Fibroblast of pulmonary artery (primary cell): ENCODE measurements around the gene ERFE.

Source experiments
- DNase-seq: peaks from one replicate; pipeline ENCODE4 v3.0.0-alpha.2; 2010; ENCODE audit warnings: low read depth
- H3K4me3 ChIP-seq: replicated peaks from 2 replicates; pipeline ENCODE4 v1.5.1; 2011; ENCODE audit warnings: low read depth, mild to moderate bottlenecking, control low read depth, low read length, moderate library complexity
- TF ChIP-seq, protein P1 (sequence below): IDR thresholded peaks from 2 replicates; pipeline ENCODE4 v1.5.1; 2011; ENCODE audit warnings: mild to moderate bottlenecking, control low read depth, low read length, inconsistent platforms; ENCODE audit errors: missing control alignments

The ERFE gene

DNA sequence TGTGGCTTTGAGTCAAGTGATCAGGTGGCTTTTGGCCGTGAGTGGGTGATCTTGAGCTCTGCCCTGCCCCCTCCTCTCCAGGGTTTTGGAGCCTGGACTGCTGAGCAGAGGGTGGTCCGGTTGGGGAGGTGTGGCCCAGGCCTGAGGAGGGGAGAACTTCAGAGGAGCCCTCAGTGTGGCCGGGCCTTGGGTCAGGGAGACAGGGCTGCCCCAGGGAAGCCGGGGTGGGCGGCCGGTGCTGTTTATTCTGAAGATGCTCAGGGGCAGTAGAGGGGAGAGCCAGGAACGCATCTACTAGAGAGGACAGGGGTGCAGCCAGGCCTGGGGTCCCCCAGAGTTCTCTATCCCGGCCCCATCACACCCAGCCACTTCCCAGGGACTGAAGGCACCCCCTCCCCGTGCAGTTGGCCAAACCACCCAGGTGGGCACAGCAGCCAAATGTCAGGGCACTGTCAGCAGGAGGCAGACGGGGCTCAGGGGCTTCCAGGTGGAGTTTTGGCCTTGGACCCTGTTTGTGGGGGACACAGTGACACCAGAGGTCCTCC, 963 bp downstream of the ERFE start:
- no peak overlapping the region for H3K4me3 ChIP-seq
- TF ChIP-seq, protein P1, sequence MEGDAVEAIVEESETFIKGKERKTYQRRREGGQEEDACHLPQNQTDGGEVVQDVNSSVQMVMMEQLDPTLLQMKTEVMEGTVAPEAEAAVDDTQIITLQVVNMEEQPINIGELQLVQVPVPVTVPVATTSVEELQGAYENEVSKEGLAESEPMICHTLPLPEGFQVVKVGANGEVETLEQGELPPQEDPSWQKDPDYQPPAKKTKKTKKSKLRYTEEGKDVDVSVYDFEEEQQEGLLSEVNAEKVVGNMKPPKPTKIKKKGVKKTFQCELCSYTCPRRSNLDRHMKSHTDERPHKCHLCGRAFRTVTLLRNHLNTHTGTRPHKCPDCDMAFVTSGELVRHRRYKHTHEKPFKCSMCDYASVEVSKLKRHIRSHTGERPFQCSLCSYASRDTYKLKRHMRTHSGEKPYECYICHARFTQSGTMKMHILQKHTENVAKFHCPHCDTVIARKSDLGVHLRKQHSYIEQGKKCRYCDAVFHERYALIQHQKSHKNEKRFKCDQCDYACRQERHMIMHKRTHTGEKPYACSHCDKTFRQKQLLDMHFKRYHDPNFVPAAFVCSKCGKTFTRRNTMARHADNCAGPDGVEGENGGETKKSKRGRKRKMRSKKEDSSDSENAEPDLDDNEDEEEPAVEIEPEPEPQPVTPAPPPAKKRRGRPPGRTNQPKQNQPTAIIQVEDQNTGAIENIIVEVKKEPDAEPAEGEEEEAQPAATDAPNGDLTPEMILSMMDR: no peak
- no peak for DNase-seq

DNA sequence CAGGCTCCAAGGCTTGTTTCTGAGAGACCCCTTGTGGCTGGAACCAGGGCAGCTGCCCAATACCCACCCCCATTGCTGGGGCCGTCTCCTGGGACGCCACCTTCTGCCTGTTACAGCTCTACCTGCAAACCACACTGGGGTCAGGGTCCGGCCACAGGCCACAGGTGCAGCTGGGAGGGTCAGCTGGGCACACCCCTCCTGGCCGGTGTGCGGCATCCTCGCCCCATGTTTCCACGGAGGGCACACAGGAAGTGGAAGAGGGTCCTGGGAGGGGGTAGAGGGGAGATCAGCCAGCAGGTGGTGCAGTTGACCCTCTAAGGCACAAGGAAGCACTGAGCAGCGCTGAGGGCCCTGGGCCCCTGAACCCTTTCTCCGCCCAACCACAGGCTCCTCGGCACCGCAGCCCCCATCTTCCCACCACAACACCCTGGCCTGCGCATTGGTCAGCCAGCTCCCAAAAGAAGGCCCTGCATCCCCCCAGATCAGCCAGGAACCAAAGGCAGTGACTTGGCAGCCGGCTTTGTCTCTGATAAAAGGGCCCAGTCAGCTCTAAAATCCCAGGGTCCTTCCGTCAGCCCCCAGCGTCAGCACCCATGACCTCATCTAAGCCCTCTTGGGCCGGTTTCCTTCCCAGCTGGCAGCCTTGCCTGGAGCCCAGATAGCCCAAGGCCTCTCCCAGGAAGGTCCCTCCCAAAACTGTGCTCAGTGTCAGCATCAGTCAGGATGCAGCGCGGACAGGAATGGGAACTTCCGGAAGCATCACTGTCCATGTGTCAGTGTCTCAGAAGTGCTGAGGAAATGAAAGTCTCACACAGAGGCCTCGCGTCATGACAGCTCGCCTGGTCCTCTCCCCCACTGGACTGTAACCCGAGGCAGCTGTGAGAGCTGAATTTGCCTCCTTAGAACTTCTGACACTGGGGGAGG, 1.7 kb downstream of the ERFE start:
- no peak overlapping the region for H3K4me3 ChIP-seq
- peak; percentile 68 for DNase-seq
- TF ChIP-seq, protein P1: peak; percentile 23

GRCh38 chr2:238161291-238162051, 2.7 kb downstream of the ERFE start:
- H3K4me3 ChIP-seq: no peak overlapping the region
- DNase-seq: no peak
- TF ChIP-seq, protein P1: no peak

- DNase-seq: no peak
- TF ChIP-seq, protein P1: no peak
- H3K4me3 ChIP-seq: no peak overlapping the region
These were observed 3.6 kb downstream of the ERFE start for GRCh38 chr2:238162251-238162845.

DNA sequence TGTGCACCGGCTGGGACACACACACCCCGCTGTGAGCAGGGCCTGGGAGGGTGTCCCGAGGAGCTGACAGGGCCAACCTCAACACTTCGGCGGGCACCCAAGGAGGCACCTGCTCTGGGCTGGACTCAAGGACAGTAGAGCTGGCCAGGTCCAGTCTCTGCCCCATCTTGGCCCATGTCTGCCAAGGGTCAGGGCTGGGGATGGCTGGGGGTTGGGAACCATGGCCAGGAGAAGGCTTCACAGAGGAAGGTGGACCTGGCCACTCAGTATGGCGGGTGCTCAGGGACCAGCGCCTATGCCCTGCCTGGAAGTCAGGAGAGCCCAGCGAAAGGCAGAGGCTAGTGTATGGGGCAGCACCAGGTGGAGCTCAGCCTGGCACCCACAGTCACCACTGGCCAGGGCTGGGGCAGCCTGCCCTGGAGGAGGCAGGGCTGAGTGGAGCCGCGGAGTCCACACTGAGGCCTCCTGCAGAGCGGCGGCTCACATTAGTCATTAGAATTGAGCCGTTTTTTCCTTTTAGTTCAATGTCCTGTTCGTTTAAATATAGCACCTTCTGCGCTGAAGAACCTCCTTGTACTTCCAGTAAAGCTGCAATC, 4.2 kb downstream of the ERFE start:
- no peak for DNase-seq
- no peak overlapping the region for H3K4me3 ChIP-seq
- TF ChIP-seq, protein P1: no peak

GRCh38 chr2:238163481-238164198, 4.9 kb downstream of the ERFE start:
- TF ChIP-seq, protein P1: no peak
- DNase-seq: no peak
- H3K4me3 ChIP-seq: no peak overlapping the region
